Hepatocyte (in vitro differentiated cells): Measurements from ENCODE around the gene MAGI2. TPM values are rescaled to one million over a fixed set of nuclear protein-coding genes. Genes with fewer than 3 reads are reported as not detected.

Source experiments
- DNase-seq: peaks from one replicate; pipeline ENCODE4 v3.0.0-alpha.2; 2016; ENCODE audit warnings: low spot score
- H2AFZ ChIP-seq: fragments of 200-600 bp; sonication (generic); 2 replicates; pipeline ENCODE4 v1.6.0; 2016; ENCODE audit warnings: antibody characterized with exemption, mild to moderate bottlenecking
- H3K27ac ChIP-seq: fragments of 200-600 bp; sonication (generic); 2 replicates; pipeline ENCODE4 v1.5.1; 2016; ENCODE audit warnings: mild to moderate bottlenecking
- H3K27me3 ChIP-seq: fragments of 200-600 bp; sonication (generic); 2 replicates; pipeline ENCODE4 v1.6.1; 2016
- H3K36me3 ChIP-seq: fragments of 200-600 bp; sonication (generic); replicated peaks from 2 replicates; pipeline ENCODE4 v1.5.1; 2016; ENCODE audit warnings: low read depth; ENCODE audit not compliant: insufficient read depth
- H3K4me1 ChIP-seq: fragments of 200-600 bp; sonication (generic); 2 replicates; pipeline ENCODE4 v1.5.1; 2016; ENCODE audit warnings: mild to moderate bottlenecking, moderate library complexity; ENCODE audit not compliant: insufficient read depth
- H3K4me2 ChIP-seq: fragments of 200-600 bp; sonication (generic); 2 replicates; pipeline ENCODE4 v1.6.0; 2016
- H3K4me3 ChIP-seq: fragments of 200-600 bp; sonication (generic); 2 replicates; pipeline ENCODE4 v1.5.1; 2016; ENCODE audit warnings: mild to moderate bottlenecking
- H3K79me2 ChIP-seq: fragments of 200-600 bp; sonication (generic); 2 replicates; pipeline ENCODE4 v1.6.0; 2017; ENCODE audit warnings: mild to moderate bottlenecking
- H3K9me2 ChIP-seq: fragments of 200-600 bp; sonication (generic); replicated peaks from 2 replicates; pipeline ENCODE4 v1.6.0; 2017; ENCODE audit warnings: mild to moderate bottlenecking; ENCODE audit not compliant: insufficient read depth
- H3K9me3 ChIP-seq: fragments of 200-600 bp; sonication (generic); 2 replicates; pipeline ENCODE4 v1.5.1; 2016; ENCODE audit warnings: low read depth, mild to moderate bottlenecking
- H4K20me1 ChIP-seq: fragments of 200-600 bp; sonication (generic); 2 replicates; pipeline ENCODE4 v1.6.0; 2016; ENCODE audit warnings: mild to moderate bottlenecking; ENCODE audit not compliant: insufficient read depth, poor library complexity, severe bottlenecking
- EZH2 ChIP-seq: fragments of 200-600 bp; sonication (generic); IDR thresholded peaks from 2 replicates; pipeline ENCODE4 v1.6.1; 2016; ENCODE audit warnings: antibody characterized with exemption, mild to moderate bottlenecking, borderline replicate concordance
- EZH2phosphoT487 ChIP-seq: fragments of 200-600 bp; sonication (generic); IDR thresholded peaks from one replicate; pipeline ENCODE4 v1.6.1; 2018; ENCODE audit warnings: antibody characterized with exemption, mild to moderate bottlenecking, low read depth, moderate library complexity; ENCODE audit not compliant: unreplicated experiment, severe bottlenecking
- WGBS: methylation state at CpG from one replicate; pipeline ENCODE4 v1.1.6; 2016; ENCODE audit warnings: low lambda C conversion rate; ENCODE audit errors: missing lambda C conversion rate; 5-methylcytosine and 5-hydroxymethylcytosine counted together
- polyA plus RNA-seq: library from polyadenylated mRNA; unstranded; fragments of >200 nt; fragmentation: Nextera tagmentation; extraction: Ambion mirVana; gene quantifications from 2 replicates; pipeline ENCODE4 v1.2.1, GENCODE V29; 2016
- total RNA-seq: library from RNA; depleted of rRNA; stranded (reverse); fragments of >200 nt; gene quantifications from 2 replicates; pipeline ENCODE4 v1.2.3, GENCODE V29; 2014
- TF ChIP-seq, protein P1 (sequence below): fragments of 200-600 bp; sonication (generic); IDR thresholded peaks from 2 replicates; pipeline ENCODE4 v1.5.1; 2016; ENCODE audit warnings: antibody characterized with exemption, mild to moderate bottlenecking; ENCODE audit not compliant: poor library complexity

MAGI2 gene
- total and polyA plus RNA-seq, 2 experiments from 2014 or later: 3.1 to 6.7 TPM

DNA sequence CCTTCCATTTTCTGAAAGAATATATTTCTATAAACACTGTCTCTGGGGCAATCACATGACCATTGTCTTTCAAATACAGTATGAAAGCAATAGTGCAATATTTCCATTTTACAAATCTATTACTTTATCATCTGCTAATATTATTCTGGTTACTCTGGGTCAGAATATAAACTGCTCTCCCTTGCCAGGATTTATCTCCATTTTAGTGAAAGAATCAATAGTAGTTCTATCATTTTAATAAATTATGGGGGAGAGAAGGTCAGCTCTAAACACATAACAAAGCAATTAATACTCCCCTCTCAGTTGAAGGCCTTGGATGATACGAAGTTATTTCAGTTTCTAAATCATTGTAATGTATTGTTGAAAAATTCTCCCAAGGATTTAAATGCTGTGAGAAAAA lies 608.3 kb downstream of the MAGI2 start:
- no peak overlapping the region for H2AFZ ChIP-seq
- no peaks in the 10 kb centered on the region for H3K79me2 ChIP-seq
- no peaks in the 10 kb centered on the region for H3K9me3 ChIP-seq
- H3K27me3 ChIP-seq: no peaks in the 10 kb centered on the region
- no peaks in the 10 kb centered on the region for H3K9me2 ChIP-seq
- no peak for TF ChIP-seq EZH2phosphoT487
- TF ChIP-seq, protein P1, sequence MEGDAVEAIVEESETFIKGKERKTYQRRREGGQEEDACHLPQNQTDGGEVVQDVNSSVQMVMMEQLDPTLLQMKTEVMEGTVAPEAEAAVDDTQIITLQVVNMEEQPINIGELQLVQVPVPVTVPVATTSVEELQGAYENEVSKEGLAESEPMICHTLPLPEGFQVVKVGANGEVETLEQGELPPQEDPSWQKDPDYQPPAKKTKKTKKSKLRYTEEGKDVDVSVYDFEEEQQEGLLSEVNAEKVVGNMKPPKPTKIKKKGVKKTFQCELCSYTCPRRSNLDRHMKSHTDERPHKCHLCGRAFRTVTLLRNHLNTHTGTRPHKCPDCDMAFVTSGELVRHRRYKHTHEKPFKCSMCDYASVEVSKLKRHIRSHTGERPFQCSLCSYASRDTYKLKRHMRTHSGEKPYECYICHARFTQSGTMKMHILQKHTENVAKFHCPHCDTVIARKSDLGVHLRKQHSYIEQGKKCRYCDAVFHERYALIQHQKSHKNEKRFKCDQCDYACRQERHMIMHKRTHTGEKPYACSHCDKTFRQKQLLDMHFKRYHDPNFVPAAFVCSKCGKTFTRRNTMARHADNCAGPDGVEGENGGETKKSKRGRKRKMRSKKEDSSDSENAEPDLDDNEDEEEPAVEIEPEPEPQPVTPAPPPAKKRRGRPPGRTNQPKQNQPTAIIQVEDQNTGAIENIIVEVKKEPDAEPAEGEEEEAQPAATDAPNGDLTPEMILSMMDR: no peak
- TF ChIP-seq EZH2: no peak
- H3K4me3 ChIP-seq: no peak overlapping the region
- WGBS: 75% methylated on average over 1 of the region's 1 CpG
- H3K27ac ChIP-seq: no peak overlapping the region
- no peaks in the 10 kb centered on the region for H3K36me3 ChIP-seq
- no peaks in the 10 kb centered on the region for H4K20me1 ChIP-seq
- H3K4me1 ChIP-seq: no peaks in the 10 kb centered on the region
- H3K4me2 ChIP-seq: no peak overlapping the region
- DNase-seq: no peak

DNA sequence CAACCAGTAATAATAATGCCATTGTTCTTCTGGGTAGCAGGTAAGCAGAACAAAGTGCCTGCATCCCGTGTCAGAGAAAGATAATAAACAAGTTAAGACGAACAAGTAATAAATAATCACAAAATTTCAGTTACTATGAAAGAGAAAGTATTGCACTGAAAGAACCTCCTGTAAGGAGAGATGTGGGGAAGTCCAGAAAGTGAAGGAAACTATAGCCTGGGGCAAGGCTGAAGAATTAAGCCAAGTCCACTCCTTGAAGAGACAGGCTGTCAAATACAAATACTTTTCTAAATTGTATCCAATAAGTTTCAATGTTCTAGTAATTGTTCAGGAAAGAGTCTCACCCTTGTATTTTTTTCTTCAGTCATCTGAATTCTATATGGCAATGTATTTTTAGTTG lies 611.4 kb downstream of the MAGI2 start:
- no peaks in the 10 kb centered on the region for H3K9me3 ChIP-seq
- no peaks in the 10 kb centered on the region for H3K36me3 ChIP-seq
- no peaks in the 10 kb centered on the region for H3K9me2 ChIP-seq
- TF ChIP-seq EZH2 (no peak), EZH2phosphoT487 (no peak)
- TF ChIP-seq, protein P1: no peak
- no peaks in the 10 kb centered on the region for H3K79me2 ChIP-seq
- H2AFZ ChIP-seq: no peak overlapping the region
- no peaks in the 10 kb centered on the region for H3K4me1 ChIP-seq
- no peak overlapping the region for H3K4me3 ChIP-seq
- no peak overlapping the region for H3K4me2 ChIP-seq
- H4K20me1 ChIP-seq: no peaks in the 10 kb centered on the region
- DNase-seq: no peak
- H3K27me3 ChIP-seq: no peaks in the 10 kb centered on the region
- WGBS: 26% methylated on average over 2 of the region's 2 CpGs
- no peak overlapping the region for H3K27ac ChIP-seq

DNA sequence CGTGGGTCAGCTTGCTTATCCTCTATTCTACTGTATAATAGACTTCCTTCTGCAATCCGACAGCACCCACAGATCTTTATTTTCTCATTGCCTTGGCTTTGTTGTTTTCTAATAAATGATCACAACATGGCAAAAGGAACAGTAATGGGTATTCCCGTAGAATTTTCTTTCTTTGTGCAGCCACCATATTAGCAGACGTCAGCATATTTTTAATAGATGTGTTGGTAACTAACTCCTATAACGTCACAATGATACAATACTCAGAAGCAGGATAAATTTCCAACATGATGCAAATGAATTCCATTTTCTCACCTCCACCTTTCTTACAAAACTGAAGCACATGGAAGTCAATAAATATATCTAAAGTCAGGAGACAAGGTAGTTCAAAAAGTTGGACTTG lies 617.6 kb downstream of the MAGI2 start:
- Histone ChIP-seq H3K27ac (no peak overlapping the region), H3K4me1 (no peaks in the 10 kb centered on the region), H3K79me2 (no peaks in the 10 kb centered on the region), H4K20me1 (no peaks in the 10 kb centered on the region), H3K27me3 (no peaks in the 10 kb centered on the region), H3K9me2 (no peaks in the 10 kb centered on the region), H3K4me2 (no peak overlapping the region), H3K36me3 (no peaks in the 10 kb centered on the region), H3K9me3 (no peaks in the 10 kb centered on the region), H3K4me3 (no peak overlapping the region), H2AFZ (no peak overlapping the region)
- WGBS: 90% methylated on average over 5 of the region's 5 CpGs
- TF ChIP-seq, protein P1: no peak
- TF ChIP-seq EZH2 (no peak), EZH2phosphoT487 (no peak)
- DNase-seq: no peak

DNA sequence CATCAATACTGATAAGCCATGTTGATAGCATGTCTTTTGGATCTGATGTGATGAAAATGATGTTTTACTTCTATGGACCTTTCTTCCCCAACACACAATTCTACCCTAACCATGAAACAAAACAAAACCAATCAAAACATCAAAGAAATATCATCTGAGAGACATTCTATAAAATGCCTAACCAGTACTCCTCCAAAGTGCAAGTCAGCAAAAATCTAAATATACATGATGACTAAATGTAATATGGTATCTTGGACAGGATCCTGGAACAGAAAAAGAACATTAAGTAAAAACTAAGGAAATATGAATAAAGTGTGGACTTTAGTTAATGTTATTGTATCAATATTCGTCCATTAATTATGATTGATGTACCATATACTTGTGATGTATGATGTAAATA lies 625.1 kb downstream of the MAGI2 start:
- Histone ChIP-seq H3K36me3 (no peaks in the 10 kb centered on the region), H3K9me3 (no peaks in the 10 kb centered on the region), H2AFZ (no peak overlapping the region), H3K4me1 (no peaks in the 10 kb centered on the region), H3K27ac (no peak overlapping the region), H3K79me2 (no peaks in the 10 kb centered on the region), H4K20me1 (no peaks in the 10 kb centered on the region), H3K4me3 (no peak overlapping the region), H3K27me3 (no peaks in the 10 kb centered on the region), H3K4me2 (no peak overlapping the region), H3K9me2 (no peaks in the 10 kb centered on the region)
- WGBS: 72% methylated on average over 1 of the region's 1 CpG
- DNase-seq: no peak
- no peak for TF ChIP-seq EZH2phosphoT487
- TF ChIP-seq, protein P1: no peak
- TF ChIP-seq EZH2: no peak
